ENCODE results near the gene KCNA1.

GRCh38 chr12:4947253-4947652 lies 37.5 kb downstream of the KCNA1 start:
- TF ChIP-seq CTCF (IDR thresholded peaks at IDR 0.05; ENCODE audit: insufficient read depth, low read length) (no peak), SPI1 (IDR thresholded peaks at IDR 0.05; ENCODE audit: borderline replicate concordance, low read depth) (no peak), POLR2AphosphoS5 (IDR thresholded peaks at IDR 0.05; ENCODE audit: low read depth) (no peak), GABPA (IDR thresholded peaks at IDR 0.05; ENCODE audit: low read depth) (no peak)
- TF ChIP-seq, protein P1, sequence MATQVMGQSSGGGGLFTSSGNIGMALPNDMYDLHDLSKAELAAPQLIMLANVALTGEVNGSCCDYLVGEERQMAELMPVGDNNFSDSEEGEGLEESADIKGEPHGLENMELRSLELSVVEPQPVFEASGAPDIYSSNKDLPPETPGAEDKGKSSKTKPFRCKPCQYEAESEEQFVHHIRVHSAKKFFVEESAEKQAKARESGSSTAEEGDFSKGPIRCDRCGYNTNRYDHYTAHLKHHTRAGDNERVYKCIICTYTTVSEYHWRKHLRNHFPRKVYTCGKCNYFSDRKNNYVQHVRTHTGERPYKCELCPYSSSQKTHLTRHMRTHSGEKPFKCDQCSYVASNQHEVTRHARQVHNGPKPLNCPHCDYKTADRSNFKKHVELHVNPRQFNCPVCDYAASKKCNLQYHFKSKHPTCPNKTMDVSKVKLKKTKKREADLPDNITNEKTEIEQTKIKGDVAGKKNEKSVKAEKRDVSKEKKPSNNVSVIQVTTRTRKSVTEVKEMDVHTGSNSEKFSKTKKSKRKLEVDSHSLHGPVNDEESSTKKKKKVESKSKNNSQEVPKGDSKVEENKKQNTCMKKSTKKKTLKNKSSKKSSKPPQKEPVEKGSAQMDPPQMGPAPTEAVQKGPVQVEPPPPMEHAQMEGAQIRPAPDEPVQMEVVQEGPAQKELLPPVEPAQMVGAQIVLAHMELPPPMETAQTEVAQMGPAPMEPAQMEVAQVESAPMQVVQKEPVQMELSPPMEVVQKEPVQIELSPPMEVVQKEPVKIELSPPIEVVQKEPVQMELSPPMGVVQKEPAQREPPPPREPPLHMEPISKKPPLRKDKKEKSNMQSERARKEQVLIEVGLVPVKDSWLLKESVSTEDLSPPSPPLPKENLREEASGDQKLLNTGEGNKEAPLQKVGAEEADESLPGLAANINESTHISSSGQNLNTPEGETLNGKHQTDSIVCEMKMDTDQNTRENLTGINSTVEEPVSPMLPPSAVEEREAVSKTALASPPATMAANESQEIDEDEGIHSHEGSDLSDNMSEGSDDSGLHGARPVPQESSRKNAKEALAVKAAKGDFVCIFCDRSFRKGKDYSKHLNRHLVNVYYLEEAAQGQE (IDR thresholded peaks at IDR 0.05; ENCODE audit: insufficient replicate concordance, low read depth): no peak

Measured in HL-60 (cell line).